SU-DHL-6 (cell line): ENCODE measurements around the gene ADAMTS3.

ENCODE experiments used
- CTCF ChIP-seq: fragments of 200-600 bp; sonication (generic); IDR thresholded peaks from one replicate; pipeline ENCODE4 v1.5.1; 2017; ENCODE audit warnings: antibody characterized with exemption, mild to moderate bottlenecking, low read length, moderate library complexity; ENCODE audit not compliant: insufficient read depth, poor library complexity, severe bottlenecking
- EZH2phosphoT487 ChIP-seq: fragments of 200-600 bp; sonication (generic), shearing (Covaris generic); conservative IDR thresholded peaks from 2 replicates; pipeline ENCODE4 v1.6.1; 2018; ENCODE audit warnings: mild to moderate bottlenecking, antibody characterized with exemption, low read length, moderate library complexity, mixed read lengths

GRCh38 chr4:72571337-72571736 lies 2.3 kb upstream of the ADAMTS3 start:
- no peak for TF ChIP-seq CTCF
- no peak for TF ChIP-seq EZH2phosphoT487
